K562 (cell line): ENCODE measurements around the gene ZMYM1.
"Not testable (repeated sequence)": the region's sequence is repeated elsewhere in the genome, so short reads cannot be mapped to it uniquely, and the experiment has no call there.

ENCODE experiments used
- ARNT ChIP-seq, 2 experiments: fragments of 450-650 bp; IDR thresholded peaks; 2 replicates each; pipeline ENCODE4 v1.6.1; 2016; ENCODE audit warnings: mild to moderate bottlenecking in 1 of 2
- CHD2 ChIP-seq: IDR thresholded peaks from 2 replicates; pipeline ENCODE4 v1.6.1; 2011; ENCODE audit warnings: low read depth, low read length
- ESRRA ChIP-seq: fragments of 450-650 bp; IDR thresholded peaks from 2 replicates; pipeline ENCODE4 v1.6.1; 2014; ENCODE audit warnings: low read depth, mild to moderate bottlenecking, moderate library complexity, borderline replicate concordance
- JUN ChIP-seq, 2 experiments: sonication (generic) in 1 of 2; formaldehyde crosslinking in 1 of 2; IDR thresholded peaks; 2 replicates each; pipeline versions ENCODE4 v1.6.1 to v1.8.0; 2012 to 2022; ENCODE audit warnings: borderline replicate concordance in 2 of 2, mild to moderate bottlenecking in 2 of 2, improper control_type of control experiment in 1 of 2, low read depth in 1 of 2, low read length in 1 of 2, missing genetic modification reagents in 1 of 2
- ZNF311 ChIP-seq: fragments of 250-450 bp; sonication (Bioruptor Pico); IDR thresholded peaks from 2 replicates; pipeline ENCODE4 v1.4.0; 2020; ENCODE audit warnings: mild to moderate bottlenecking, moderate library complexity

GRCh38 chr1:35145892-35146549 lies 66.8 kb downstream of the ZMYM1 start:
- TF ChIP-seq ZNF311; JUN (IDR thresholded peaks at IDR 0.05; ENCODE audit: borderline replicate concordance, low read depth, low read length); JUN (CRISPR knock-in tag; IDR thresholded peaks at IDR 0.05; ENCODE audit: borderline replicate concordance); ARNT (IDR thresholded peaks at IDR 0.05); ESRRA; CHD2: not testable (repeated sequence)
